Diencephalon (tissue), 1 donor: Measurements from ENCODE around the gene PWWP3B. TPM values are rescaled to one million over a fixed set of nuclear protein-coding genes. Genes with fewer than 3 reads are reported as not detected.

Experiments
- total RNA-seq: library from RNA; depleted of rRNA; stranded (reverse); fragments of >200 nt; gene quantifications from one replicate; pipeline ENCODE4 v1.2.3, GENCODE V29; 2014

Gene PWWP3B
- 4.2 TPM for total RNA-seq

GRCh38 chrX:106168107-106168506 lies at the start of gene PWWP3B:
Gene PWWP3B (plus strand): TSS chrX:106168305. CDS start chrX:106205433, 37,128 bp downstream.

Other genes with a start within 250 kb of the PWWP3B start
- gene SERPINA7, start 129.6 kb upstream of the PWWP3B start, total RNA-seq, result not detected